ENCODE data around the gene GEMIN2.
A peak's percentile ranks its signal among the peaks of the same experiment; 100 is the strongest.
"Not testable (repeated sequence)": the region's sequence is repeated elsewhere in the genome, so short reads cannot be mapped to it uniquely, and the experiment has no call there.

GEMIN2 gene

DNA sequence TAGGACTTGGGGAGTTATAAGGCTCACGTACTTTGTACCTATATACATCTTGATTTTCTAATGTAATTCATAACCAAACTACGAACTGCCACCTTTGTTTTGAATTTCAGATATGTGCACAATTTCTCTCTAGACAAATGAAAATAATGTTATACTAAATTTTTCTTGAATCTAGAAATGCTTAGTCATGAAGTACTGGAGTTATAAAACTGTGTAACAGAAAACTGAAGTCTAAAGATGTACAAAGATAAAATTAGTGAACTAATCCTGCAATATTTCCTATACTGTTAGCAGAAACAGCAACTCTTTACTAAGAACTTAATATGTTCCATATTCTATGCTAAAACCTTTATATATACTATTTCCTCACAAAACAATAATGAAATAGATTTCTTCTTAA lies 26.6 kb upstream of the GEMIN2 start:
- H3K4me3 ChIP-seq (ENCODE audit: low read depth, low read length): no peak overlapping the region
- no peak for DNase-seq (ENCODE audit: low read depth)
- TF ChIP-seq MYC (IDR thresholded peaks at IDR 0.05; ENCODE audit: low read depth, low read length) (no peak), POLR2A (IDR thresholded peaks at IDR 0.05; ENCODE audit: extremely low read depth, insufficient read length) (no peak)
- TF ChIP-seq, protein P1, sequence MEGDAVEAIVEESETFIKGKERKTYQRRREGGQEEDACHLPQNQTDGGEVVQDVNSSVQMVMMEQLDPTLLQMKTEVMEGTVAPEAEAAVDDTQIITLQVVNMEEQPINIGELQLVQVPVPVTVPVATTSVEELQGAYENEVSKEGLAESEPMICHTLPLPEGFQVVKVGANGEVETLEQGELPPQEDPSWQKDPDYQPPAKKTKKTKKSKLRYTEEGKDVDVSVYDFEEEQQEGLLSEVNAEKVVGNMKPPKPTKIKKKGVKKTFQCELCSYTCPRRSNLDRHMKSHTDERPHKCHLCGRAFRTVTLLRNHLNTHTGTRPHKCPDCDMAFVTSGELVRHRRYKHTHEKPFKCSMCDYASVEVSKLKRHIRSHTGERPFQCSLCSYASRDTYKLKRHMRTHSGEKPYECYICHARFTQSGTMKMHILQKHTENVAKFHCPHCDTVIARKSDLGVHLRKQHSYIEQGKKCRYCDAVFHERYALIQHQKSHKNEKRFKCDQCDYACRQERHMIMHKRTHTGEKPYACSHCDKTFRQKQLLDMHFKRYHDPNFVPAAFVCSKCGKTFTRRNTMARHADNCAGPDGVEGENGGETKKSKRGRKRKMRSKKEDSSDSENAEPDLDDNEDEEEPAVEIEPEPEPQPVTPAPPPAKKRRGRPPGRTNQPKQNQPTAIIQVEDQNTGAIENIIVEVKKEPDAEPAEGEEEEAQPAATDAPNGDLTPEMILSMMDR (IDR thresholded peaks at IDR 0.05; ENCODE audit: low read depth, low read length): no peak
- TF ChIP-seq, protein P2, sequence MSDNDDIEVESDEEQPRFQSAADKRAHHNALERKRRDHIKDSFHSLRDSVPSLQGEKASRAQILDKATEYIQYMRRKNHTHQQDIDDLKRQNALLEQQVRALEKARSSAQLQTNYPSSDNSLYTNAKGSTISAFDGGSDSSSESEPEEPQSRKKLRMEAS (IDR thresholded peaks at IDR 0.05; ENCODE audit: low read depth, low read length): no peak

DNA sequence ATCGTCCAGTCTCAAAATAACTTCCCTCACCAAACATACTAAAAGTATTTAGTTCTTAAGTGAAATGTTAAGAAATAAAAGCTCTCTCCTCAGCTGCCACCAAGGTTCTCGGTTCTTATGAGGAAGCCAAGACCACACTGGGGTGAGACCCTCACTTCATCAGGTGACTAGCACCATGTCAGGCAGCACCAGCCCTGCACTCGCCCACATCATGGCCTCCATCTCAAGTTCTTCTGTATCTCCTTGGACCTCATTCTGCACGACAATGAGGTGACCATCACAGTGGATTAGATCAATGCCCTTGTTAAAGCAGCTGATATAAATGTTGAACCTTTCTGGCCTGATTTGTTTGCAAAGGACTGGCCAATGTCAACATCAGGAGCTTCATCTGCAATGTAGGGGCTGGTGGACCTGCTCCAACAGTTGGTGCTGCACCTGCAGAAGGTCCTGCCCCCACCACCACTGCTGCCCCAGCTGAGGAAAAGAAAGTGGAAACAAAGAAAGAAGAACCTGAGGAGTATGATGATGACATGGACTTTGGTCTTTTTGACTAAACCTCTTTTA lies 23.5 kb upstream of the GEMIN2 start:
- no peak for TF ChIP-seq MYC (IDR thresholded peaks at IDR 0.05; ENCODE audit: low read depth, low read length)
- TF ChIP-seq POLR2A (IDR thresholded peaks at IDR 0.05; ENCODE audit: extremely low read depth, insufficient read length): no peak
- TF ChIP-seq, protein P1 (IDR thresholded peaks at IDR 0.05; ENCODE audit: low read depth, low read length): no peak
- TF ChIP-seq, protein P2 (IDR thresholded peaks at IDR 0.05; ENCODE audit: low read depth, low read length): no peak
- DNase-seq (ENCODE audit: low read depth): no peak
- H3K4me3 ChIP-seq (ENCODE audit: low read depth, low read length): no peak overlapping the region

DNA sequence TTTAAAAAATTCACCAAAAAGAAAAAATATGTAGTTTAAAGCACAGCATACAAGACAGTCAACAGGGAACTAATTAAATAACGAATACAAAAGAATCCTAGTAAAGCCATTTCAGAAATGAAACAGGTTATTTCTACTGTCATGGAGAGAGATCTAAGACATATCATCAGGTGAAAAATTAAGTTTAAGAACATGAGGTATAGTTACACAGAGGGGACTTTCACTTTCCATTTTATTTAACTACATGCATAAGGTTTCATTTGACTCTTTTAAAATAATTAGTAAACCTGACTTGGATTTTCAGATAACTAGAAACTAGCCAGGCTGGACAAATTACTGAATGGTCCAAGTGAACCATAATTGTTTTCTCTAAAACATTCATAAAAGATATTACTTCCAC lies 22.4 kb upstream of the GEMIN2 start:
- TF ChIP-seq MYC (IDR thresholded peaks at IDR 0.05; ENCODE audit: low read depth, low read length): no peak
- no peak for TF ChIP-seq POLR2A (IDR thresholded peaks at IDR 0.05; ENCODE audit: extremely low read depth, insufficient read length)
- TF ChIP-seq, protein P2 (IDR thresholded peaks at IDR 0.05; ENCODE audit: low read depth, low read length): no peak
- TF ChIP-seq, protein P1 (IDR thresholded peaks at IDR 0.05; ENCODE audit: low read depth, low read length): no peak
- H3K4me3 ChIP-seq (ENCODE audit: low read depth, low read length): no peak overlapping the region

DNA sequence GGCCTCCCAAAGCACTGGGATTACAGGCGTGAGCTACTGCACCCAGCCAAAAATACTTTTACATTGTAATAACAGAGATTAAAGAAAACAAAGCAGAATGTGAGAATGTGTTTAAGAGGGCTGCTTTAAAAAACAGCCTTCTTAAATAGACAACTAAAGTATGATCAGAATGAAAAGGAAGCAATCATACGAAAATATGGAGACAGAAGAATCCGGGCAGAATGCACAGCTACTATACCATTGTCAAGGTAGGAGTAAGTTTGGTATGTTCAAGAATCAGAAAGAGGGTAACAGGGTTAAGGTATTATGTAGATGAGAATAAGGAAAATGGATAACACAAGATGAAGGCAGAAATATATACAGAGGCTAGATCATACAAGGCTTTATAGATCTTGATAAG lies 19.6 kb upstream of the GEMIN2 start:
- no peak for DNase-seq (ENCODE audit: low read depth)
- H3K4me3 ChIP-seq (ENCODE audit: low read depth, low read length): no peak overlapping the region
- no peak for TF ChIP-seq MYC (IDR thresholded peaks at IDR 0.05; ENCODE audit: low read depth, low read length)
- TF ChIP-seq POLR2A (IDR thresholded peaks at IDR 0.05; ENCODE audit: extremely low read depth, insufficient read length): no peak
- TF ChIP-seq, protein P1 (IDR thresholded peaks at IDR 0.05; ENCODE audit: low read depth, low read length): no peak
- TF ChIP-seq, protein P2 (IDR thresholded peaks at IDR 0.05; ENCODE audit: low read depth, low read length): no peak

More for the DNA sequence above, 22.4 kb upstream of the GEMIN2 start:
- DNase-seq (ENCODE audit: low read depth): no peak

DNA sequence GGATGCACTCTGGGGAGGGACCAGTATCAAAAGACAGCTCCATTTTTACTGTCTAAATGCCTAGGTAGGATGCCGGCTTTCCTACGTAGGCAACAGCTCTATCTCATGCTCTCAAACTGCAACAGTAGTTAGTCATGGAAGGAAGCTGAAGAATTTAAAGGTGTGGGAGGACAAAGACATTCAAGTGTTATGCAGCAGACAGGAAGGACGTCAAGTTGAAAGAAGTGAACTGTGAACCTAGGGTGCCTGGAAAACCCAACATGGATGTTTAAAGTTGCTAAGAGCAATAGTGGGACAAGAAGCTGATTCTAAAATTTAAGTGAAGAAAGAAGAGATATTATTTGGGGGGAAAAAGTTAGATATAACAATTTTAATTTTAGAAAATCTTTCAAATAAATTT lies 17.0 kb upstream of the GEMIN2 start:
- TF ChIP-seq, protein P2 (IDR thresholded peaks at IDR 0.05; ENCODE audit: low read depth, low read length): no peak
- TF ChIP-seq, protein P1 (IDR thresholded peaks at IDR 0.05; ENCODE audit: low read depth, low read length): no peak
- no peak for TF ChIP-seq MYC (IDR thresholded peaks at IDR 0.05; ENCODE audit: low read depth, low read length)
- TF ChIP-seq POLR2A (IDR thresholded peaks at IDR 0.05; ENCODE audit: extremely low read depth, insufficient read length): no peak
- no peak overlapping the region for H3K4me3 ChIP-seq (ENCODE audit: low read depth, low read length)
- peak; percentile 7 for DNase-seq (ENCODE audit: low read depth)

DNA sequence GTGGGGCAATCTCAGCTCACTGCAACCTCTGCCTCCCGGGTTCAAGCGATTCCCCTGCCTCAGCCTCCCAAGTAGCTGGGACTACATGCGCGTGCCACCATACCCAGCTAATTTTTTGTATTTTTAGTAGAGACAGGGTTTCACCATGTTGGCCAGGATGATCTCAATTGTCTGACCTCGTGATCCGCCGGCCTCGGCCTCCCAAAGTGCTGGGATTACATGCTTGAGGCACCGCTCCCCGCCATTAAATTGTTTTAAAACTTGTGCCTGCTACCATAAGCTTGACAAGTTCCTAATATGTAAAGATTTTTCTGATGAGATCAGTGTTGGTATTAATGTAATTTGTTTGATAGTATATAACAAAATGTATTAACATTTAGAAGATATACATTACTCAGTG lies 14.9 kb upstream of the GEMIN2 start:
- DNase-seq (ENCODE audit: low read depth); H3K4me3 ChIP-seq (ENCODE audit: low read depth, low read length): not testable (repeated sequence)
